ENCODE results near the gene RAD50. TPM values are rescaled to one million over a fixed set of nuclear protein-coding genes. Genes with fewer than 3 reads are reported as not detected.
"Not testable (repeated sequence)": the region's sequence is repeated elsewhere in the genome, so short reads cannot be mapped to it uniquely, and the experiment has no call there.

Gene RAD50
- polyA plus RNA-seq (2013), result 15.0 and 15.2 TPM in 2 replicates

DNA sequence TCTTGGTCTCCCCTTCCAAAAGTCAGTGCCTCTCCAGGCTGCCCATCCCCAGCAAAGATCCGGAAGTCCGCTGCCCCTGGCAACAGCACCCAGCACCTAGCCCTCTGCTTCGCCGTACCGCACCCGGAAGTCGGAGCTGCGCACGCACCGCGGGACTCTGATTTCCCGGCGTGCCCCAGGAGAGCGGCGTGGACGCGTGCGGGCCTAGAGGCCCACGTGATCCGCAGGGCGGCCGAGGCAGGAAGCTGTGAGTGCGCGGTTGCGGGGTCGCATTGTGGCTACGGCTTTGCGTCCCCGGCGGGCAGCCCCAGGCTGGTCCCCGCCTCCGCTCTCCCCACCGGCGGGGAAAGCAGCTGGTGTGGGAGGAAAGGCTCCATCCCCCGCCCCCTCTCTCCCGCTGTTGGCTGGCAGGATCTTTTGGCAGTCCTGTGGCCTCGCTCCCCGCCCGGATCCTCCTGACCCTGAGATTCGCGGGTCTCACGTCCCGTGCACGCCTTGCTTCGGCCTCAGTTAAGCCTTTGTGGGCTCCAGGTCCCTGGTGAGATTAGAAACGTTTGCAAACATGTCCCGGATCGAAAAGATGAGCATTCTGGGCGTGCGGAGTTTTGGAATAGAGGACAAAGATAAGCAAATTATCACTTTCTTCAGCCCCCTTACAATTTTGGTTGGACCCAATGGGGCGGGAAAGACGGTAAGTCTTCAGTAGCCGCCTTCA, at the start of gene RAD50:
Gene RAD50, plus strand, starts transcription at position 215 of the 715 bp plus-strand sequence. Its CDS starts 348 bp downstream, at position 563.
- Histone ChIP-seq H3K18ac (ENCODE audit: low read length) (peak within 1 kb of the TSS; percentile 55), H4K8ac (ENCODE audit: low read depth, low read length) (peak within 1 kb of the TSS; percentile 98), H3K9me3 (ENCODE audit: insufficient read depth, low read depth, low read length) (no peaks in the 10 kb centered on the region), H4K91ac (ENCODE audit: low read depth, low read length) (peak within 1 kb of the TSS; percentile 91), H3K79me2 (ENCODE audit: control insufficient read depth, insufficient read depth, low read length, poor library complexity) (peaks cover 4% of the 10 kb centered on the region), H3K79me1 (ENCODE audit: low read length) (peaks cover 7% of the 10 kb centered on the region), H3K4ac (ENCODE audit: low read depth, low read length) (peak within 1 kb of the TSS; percentile 30), H2AK5ac (ENCODE audit: low read length) (no peak within 1 kb of the TSS), H3K4me3 (ENCODE audit: low read depth, low read length) (peak within 1 kb of the TSS; percentile 80), H4K12ac (ENCODE audit: low read depth, low read length) (peak within 1 kb of the TSS; percentile 72), H3K27me3 (ENCODE audit: insufficient read depth, low read length) (no peaks in the 10 kb centered on the region), H3K36me3 (ENCODE audit: control insufficient read depth in 1 of 2, insufficient read depth in 2 of 2, low read length in 2 of 2) (peaks cover 0 to 2% of the 10 kb centered on the region in 2 experiments), H3K9ac (ENCODE audit: low read length) (peak within 1 kb of the TSS; percentile 59), H3K23ac (ENCODE audit: low read length) (no peak within 1 kb of the TSS), H2BK5ac (ENCODE audit: low read depth, low read length, poor library complexity) (peak within 1 kb of the TSS; percentile 22), H3K14ac (ENCODE audit: low read length) (peak within 1 kb of the TSS; percentile 88), H3K4me2 (ENCODE audit: low read length) (peak within 1 kb of the TSS; percentile 74), H3K4me1 (ENCODE audit: control insufficient read depth in 1 of 2, insufficient read depth in 2 of 2, low read length in 2 of 2) (peaks cover 0 to 4% of the 10 kb centered on the region in 2 experiments), H2BK12ac (ENCODE audit: low read length) (no peak within 1 kb of the TSS), H2AFZ (ENCODE audit: insufficient read depth, low read length, poor library complexity) (peak within 1 kb of the TSS; percentile 83), H3K27ac (ENCODE audit: low read depth, low read length) (peak within 1 kb of the TSS; percentile 37), H2BK120ac (ENCODE audit: insufficient read depth, low read length, poor library complexity) (peak within 1 kb of the TSS; percentile 81)
- no CpG with 5 or more reads among the region's 53 CpGs for WGBS (ENCODE audit: extremely low coverage, insufficient coverage, insufficient read length)
- peak; percentile 94 to 98 for DNase-seq

DNA sequence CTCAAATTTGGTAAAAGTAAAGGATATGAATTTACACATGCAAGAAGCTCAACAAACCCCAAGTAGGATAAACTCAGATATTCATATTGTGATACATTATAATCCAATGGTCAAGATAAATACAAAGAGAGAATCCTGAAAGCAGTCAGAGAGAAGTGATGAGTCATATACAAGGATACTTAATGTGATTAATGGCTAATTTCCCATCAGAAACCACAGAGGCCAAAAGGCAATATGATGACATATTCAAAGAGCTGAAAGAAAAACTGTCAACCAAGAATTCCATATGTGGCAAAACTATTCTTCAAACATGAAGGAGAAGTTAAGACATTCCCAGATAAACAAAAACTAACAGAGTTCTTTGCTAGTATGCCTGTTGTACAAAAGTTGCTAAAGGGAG, 46.7 kb upstream of the RAD50 start:
- no peaks in the 10 kb centered on the region for H3K79me1 ChIP-seq (ENCODE audit: low read length)
- H3K4me1 ChIP-seq (ENCODE audit: control insufficient read depth in 1 of 2, insufficient read depth in 2 of 2, low read length in 2 of 2), result no peaks in the 10 kb centered on the region
- H3K14ac ChIP-seq (ENCODE audit: low read length), result no peak overlapping the region
- H2BK5ac ChIP-seq (ENCODE audit: low read depth, low read length, poor library complexity), result no peak overlapping the region
- H3K79me2 ChIP-seq (ENCODE audit: control insufficient read depth, insufficient read depth, low read length, poor library complexity), result no peaks in the 10 kb centered on the region
- no peak for DNase-seq
- H3K4me3 ChIP-seq (ENCODE audit: low read depth, low read length), result no peak overlapping the region
- H4K8ac ChIP-seq (ENCODE audit: low read depth, low read length), result no peak overlapping the region
- H2BK12ac ChIP-seq (ENCODE audit: low read length), result no peak overlapping the region
- no peak overlapping the region for H2AK5ac ChIP-seq (ENCODE audit: low read length)
- no peaks in the 10 kb centered on the region for H3K36me3 ChIP-seq (ENCODE audit: control insufficient read depth in 1 of 2, insufficient read depth in 2 of 2, low read length in 2 of 2)
- H3K23ac ChIP-seq (ENCODE audit: low read length), result no peak overlapping the region
- no peak overlapping the region for H3K9ac ChIP-seq (ENCODE audit: low read length)
- H3K27ac ChIP-seq (ENCODE audit: low read depth, low read length), result no peak overlapping the region
- no peak overlapping the region for H2AFZ ChIP-seq (ENCODE audit: insufficient read depth, low read length, poor library complexity)
- H4K12ac ChIP-seq (ENCODE audit: low read depth, low read length), result no peak overlapping the region
- H3K4ac ChIP-seq (ENCODE audit: low read depth, low read length), result no peak overlapping the region
- H3K9me3 ChIP-seq (ENCODE audit: insufficient read depth, low read depth, low read length), result no peaks in the 10 kb centered on the region
- H3K18ac ChIP-seq (ENCODE audit: low read length), result no peak overlapping the region
- H2BK120ac ChIP-seq (ENCODE audit: insufficient read depth, low read length, poor library complexity), result no peak overlapping the region
- no peak overlapping the region for H3K4me2 ChIP-seq (ENCODE audit: low read length)
- H3K27me3 ChIP-seq (ENCODE audit: insufficient read depth, low read length), result no peaks in the 10 kb centered on the region
- no peak overlapping the region for H4K91ac ChIP-seq (ENCODE audit: low read depth, low read length)

DNA sequence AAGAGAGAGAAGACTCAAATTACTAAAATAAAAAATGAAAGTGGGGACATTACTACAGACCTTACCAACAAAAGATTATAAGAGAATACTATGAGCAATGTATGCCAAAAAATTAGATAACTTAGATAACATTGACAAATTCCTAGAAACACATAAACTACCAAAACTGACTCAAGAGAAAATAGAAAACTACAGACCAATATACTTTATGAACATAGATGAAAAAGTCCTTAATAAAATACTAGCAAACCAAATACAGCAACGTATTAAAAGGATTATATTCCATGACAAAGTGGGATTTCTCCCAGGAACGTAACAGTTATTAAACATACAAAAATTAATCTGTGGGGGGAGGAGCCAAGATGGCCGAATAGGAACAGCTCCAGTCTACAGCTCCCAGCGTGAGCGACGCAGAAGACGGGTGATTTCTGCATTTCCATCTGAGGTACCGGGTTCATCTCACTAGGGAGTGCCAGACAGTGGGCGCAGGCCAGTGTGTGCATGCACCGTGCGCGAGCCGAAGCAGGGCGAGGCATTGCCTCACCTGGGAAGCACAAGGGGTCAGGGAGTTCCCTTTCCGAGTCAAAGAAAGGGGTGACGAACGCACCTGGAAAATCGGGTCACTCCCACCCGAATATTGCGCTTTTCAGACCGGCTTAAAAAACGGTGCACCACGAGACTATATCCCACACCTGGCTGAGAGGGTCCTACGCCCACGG, 43.0 kb upstream of the RAD50 start:
- not testable (repeated sequence) for DNase-seq; H3K9ac ChIP-seq (ENCODE audit: low read length); H3K79me2 ChIP-seq (ENCODE audit: control insufficient read depth, insufficient read depth, low read length, poor library complexity); H2BK120ac ChIP-seq (ENCODE audit: insufficient read depth, low read length, poor library complexity); H4K91ac ChIP-seq (ENCODE audit: low read depth, low read length); H2AFZ ChIP-seq (ENCODE audit: insufficient read depth, low read length, poor library complexity); H3K18ac ChIP-seq (ENCODE audit: low read length); H2AK5ac ChIP-seq (ENCODE audit: low read length); H2BK12ac ChIP-seq (ENCODE audit: low read length); H3K23ac ChIP-seq (ENCODE audit: low read length); H3K14ac ChIP-seq (ENCODE audit: low read length); H3K36me3 ChIP-seq (ENCODE audit: control insufficient read depth in 1 of 2, insufficient read depth in 2 of 2, low read length in 2 of 2); H3K4me2 ChIP-seq (ENCODE audit: low read length); H3K4ac ChIP-seq (ENCODE audit: low read depth, low read length); H3K4me1 ChIP-seq (ENCODE audit: control insufficient read depth in 1 of 2, insufficient read depth in 2 of 2, low read length in 2 of 2); H3K27ac ChIP-seq (ENCODE audit: low read depth, low read length); H3K79me1 ChIP-seq (ENCODE audit: low read length); H3K9me3 ChIP-seq (ENCODE audit: insufficient read depth, low read depth, low read length); H4K12ac ChIP-seq (ENCODE audit: low read depth, low read length); H3K4me3 ChIP-seq (ENCODE audit: low read depth, low read length); H4K8ac ChIP-seq (ENCODE audit: low read depth, low read length); H3K27me3 ChIP-seq (ENCODE audit: insufficient read depth, low read length); H2BK5ac ChIP-seq (ENCODE audit: low read depth, low read length, poor library complexity)
- WGBS (ENCODE audit: extremely low coverage, insufficient coverage, insufficient read length), result no CpG with 5 or more reads among the region's 25 CpGs

DNA sequence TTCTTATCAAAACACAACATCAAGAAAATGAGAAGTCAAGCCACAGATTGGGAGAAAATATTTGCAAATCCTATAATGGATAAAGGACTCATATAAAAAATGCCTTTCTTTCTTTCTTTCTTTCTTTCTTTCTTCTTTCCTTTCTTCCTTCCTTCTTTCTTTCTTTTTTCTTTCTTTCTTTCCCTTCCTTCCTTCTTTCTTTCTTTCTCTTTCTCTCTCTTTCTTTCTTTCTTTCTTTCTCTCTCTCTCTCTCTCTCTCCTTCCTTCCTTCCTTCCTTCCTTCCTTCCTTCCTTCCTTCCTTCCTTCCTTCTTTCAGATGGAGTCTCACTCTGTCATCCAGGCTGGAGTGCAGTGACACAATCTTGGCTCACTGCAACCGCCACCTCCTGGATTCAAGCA, 34.7 kb upstream of the RAD50 start:
- not testable (repeated sequence) for H4K12ac ChIP-seq (ENCODE audit: low read depth, low read length); H3K27ac ChIP-seq (ENCODE audit: low read depth, low read length); H3K9me3 ChIP-seq (ENCODE audit: insufficient read depth, low read depth, low read length); H2BK5ac ChIP-seq (ENCODE audit: low read depth, low read length, poor library complexity); H3K4me3 ChIP-seq (ENCODE audit: low read depth, low read length); H3K9ac ChIP-seq (ENCODE audit: low read length); H3K4me2 ChIP-seq (ENCODE audit: low read length); DNase-seq; H4K91ac ChIP-seq (ENCODE audit: low read depth, low read length); H3K4me1 ChIP-seq (ENCODE audit: control insufficient read depth in 1 of 2, insufficient read depth in 2 of 2, low read length in 2 of 2); H3K79me2 ChIP-seq (ENCODE audit: control insufficient read depth, insufficient read depth, low read length, poor library complexity); H3K4ac ChIP-seq (ENCODE audit: low read depth, low read length); H2BK12ac ChIP-seq (ENCODE audit: low read length); H3K36me3 ChIP-seq (ENCODE audit: control insufficient read depth in 1 of 2, insufficient read depth in 2 of 2, low read length in 2 of 2); H2AFZ ChIP-seq (ENCODE audit: insufficient read depth, low read length, poor library complexity); H2BK120ac ChIP-seq (ENCODE audit: insufficient read depth, low read length, poor library complexity); H3K27me3 ChIP-seq (ENCODE audit: insufficient read depth, low read length); H3K79me1 ChIP-seq (ENCODE audit: low read length); H3K18ac ChIP-seq (ENCODE audit: low read length); H3K23ac ChIP-seq (ENCODE audit: low read length); H3K14ac ChIP-seq (ENCODE audit: low read length); H4K8ac ChIP-seq (ENCODE audit: low read depth, low read length); H2AK5ac ChIP-seq (ENCODE audit: low read length)
- no CpG with 5 or more reads among the region's 1 CpG for WGBS (ENCODE audit: extremely low coverage, insufficient coverage, insufficient read length)
